LHCN-M2 (cell line): ENCODE data around the gene ERICH2. TPM values are rescaled to one million over a fixed set of nuclear protein-coding genes. Genes with fewer than 3 reads are reported as not detected.
A peak's percentile ranks its signal among the peaks of the same experiment; 100 is the strongest.

ENCODE experiments used
- DNase-seq: peaks from one replicate; pipeline ENCODE4 v3.0.0-alpha.2; 2012; ENCODE audit warnings: low read depth
- total RNA-seq: library from RNA; depleted of rRNA; stranded (reverse); fragments of >200 nt; gene quantifications from 2 replicates; pipeline ENCODE4 v1.2.3, GENCODE V29; 2014; rRNA removed

The ERICH2 gene
- total RNA-seq, 1 experiment from 2014 or later, result not detected

GRCh38 chr2:170842785-170843184 lies 72.6 kb downstream of the ERICH2 start:
- peak; percentile 47 for DNase-seq

GRCh38 chr2:170843656-170844055 lies 73.5 kb downstream of the ERICH2 start:
- DNase-seq, result peak; percentile 74

GRCh38 chr2:170845343-170845742 lies 75.2 kb downstream of the ERICH2 start:
- DNase-seq, result no peak

GRCh38 chr2:170846314-170846713 lies 76.1 kb downstream of the ERICH2 start:
- DNase-seq, result no peak

- DNase-seq, result peak; percentile 21
Measured at GRCh38 chr2:170847716-170848115, 77.5 kb downstream of the ERICH2 start.

Other genes starting within 250 kb of the ERICH2 start
- 0.13 TPM in 1 of 2 replicates, not detected in the other for gene SP5, start 55.0 kb upstream of the ERICH2 start, total RNA-seq
- 0.19 and 0.29 TPM in 2 replicates for gene GAD1, start 46.5 kb downstream of the ERICH2 start, total RNA-seq
- gene GORASP2, start 158.9 kb downstream of the ERICH2 start, total RNA-seq, result 54.5 and 55.9 TPM in 2 replicates